ENCODE data around the gene ZBTB7C.

The ZBTB7C gene

DNA sequence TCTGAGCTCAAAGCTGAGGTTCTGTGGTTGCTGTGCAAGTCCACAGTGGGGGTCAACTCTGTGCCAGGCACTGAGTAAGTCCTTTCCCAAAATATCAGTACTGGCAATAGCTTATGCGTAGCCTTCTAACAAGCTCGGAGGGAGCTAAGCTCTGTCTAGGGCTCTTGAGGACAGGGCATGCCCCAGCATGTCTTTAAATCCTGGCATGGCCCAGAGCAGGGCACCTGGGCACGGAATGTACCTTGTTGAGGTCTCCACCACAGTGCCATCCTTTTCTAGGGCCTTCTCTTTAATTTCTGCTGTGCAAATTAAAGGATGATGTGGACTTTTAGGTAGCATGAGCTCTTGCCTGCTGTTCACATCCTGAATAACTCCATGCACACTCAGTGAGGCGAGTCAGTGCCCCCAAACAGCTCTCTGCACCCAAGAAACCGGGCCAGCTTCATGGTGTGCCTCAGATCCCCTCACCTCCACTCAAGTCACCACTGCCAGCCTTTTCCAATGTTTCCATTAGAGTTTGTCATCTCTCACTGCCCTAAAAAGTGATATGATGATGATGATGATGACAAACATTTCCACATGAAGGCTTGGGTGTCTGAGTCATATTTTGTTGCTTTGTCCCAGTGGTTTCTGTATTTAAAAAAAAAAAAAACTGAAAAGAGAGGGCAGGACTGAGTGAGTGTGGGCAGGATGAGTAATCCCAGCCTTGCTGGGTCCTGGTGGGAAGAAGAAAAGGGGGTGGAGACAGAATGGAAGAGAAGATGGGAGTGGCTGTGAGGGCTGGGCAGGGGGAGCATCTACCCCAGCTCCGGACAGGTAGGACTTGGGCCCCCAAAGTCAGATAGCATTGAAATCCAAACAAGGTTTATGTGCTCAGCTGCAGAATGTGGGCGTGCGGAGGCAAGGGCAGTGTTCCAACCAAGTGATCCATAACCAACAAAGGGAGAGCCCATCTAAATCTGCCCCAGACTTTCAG is 78.9 kb downstream of the ZBTB7C start:
- H3K4me3 ChIP-seq (ENCODE audit: low read depth in 1 of 2, low read length in 2 of 2) = no peak overlapping the region
- no peaks in the 10 kb centered on the region for H3K27me3 ChIP-seq (ENCODE audit: low read depth, low read length)
- H3K36me3 ChIP-seq (ENCODE audit: control insufficient read depth in 1 of 2, insufficient read depth in 2 of 2, low read length in 2 of 2) = no peaks in the 10 kb centered on the region
- no peak overlapping the region for H3K27ac ChIP-seq (ENCODE audit: low read length)
- no peaks in the 10 kb centered on the region for H3K9me3 ChIP-seq (ENCODE audit: control insufficient read depth in 1 of 2, low read length in 2 of 2)
- H3K4me1 ChIP-seq (ENCODE audit: control insufficient read depth in 1 of 2, insufficient read depth in 2 of 2, low read length in 2 of 2) = no peaks in the 10 kb centered on the region

DNA sequence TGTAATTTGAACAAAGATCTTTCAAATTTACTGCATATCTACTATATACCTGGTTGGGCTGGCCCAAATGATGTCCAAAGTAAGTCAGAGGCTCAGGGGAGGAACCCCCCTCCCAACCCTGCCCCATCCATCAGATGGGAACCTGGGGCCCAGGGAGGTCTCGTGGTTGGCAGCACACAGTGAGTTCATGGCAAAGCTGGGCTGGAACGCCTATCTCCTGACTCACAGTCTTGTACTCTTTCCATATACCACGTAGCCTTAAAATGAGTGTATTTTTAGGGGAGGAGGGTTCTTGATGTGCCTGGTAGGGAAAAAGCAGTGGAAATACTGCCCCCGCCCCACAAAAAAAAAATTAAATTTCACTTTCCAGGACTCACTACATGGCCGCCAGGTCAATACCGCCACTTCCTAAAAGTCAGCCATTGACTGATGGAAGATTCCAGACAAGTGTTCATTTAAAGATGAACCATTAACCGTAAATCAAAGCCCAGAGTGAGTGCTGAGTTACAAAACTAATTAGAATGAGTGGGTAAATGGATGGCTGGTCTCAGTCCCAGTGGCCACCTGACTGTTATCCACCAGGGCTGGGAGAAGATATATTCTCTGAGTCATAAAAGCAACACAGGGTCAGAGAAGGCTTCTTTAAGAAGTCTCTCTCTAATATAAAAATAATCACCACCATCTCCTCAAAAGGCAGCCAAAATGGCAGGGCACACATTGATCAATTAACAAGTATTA is 80.5 kb downstream of the ZBTB7C start:
- no peak overlapping the region for H3K4me3 ChIP-seq (ENCODE audit: low read depth in 1 of 2, low read length in 2 of 2)
- H3K27ac ChIP-seq (ENCODE audit: low read length) = no peak overlapping the region
- no peaks in the 10 kb centered on the region for H3K27me3 ChIP-seq (ENCODE audit: low read depth, low read length)
- H3K9me3 ChIP-seq (ENCODE audit: control insufficient read depth in 1 of 2, low read length in 2 of 2) = no peaks in the 10 kb centered on the region
- no peaks in the 10 kb centered on the region for H3K4me1 ChIP-seq (ENCODE audit: control insufficient read depth in 1 of 2, insufficient read depth in 2 of 2, low read length in 2 of 2)
- no peaks in the 10 kb centered on the region for H3K36me3 ChIP-seq (ENCODE audit: control insufficient read depth in 1 of 2, insufficient read depth in 2 of 2, low read length in 2 of 2)

DNA sequence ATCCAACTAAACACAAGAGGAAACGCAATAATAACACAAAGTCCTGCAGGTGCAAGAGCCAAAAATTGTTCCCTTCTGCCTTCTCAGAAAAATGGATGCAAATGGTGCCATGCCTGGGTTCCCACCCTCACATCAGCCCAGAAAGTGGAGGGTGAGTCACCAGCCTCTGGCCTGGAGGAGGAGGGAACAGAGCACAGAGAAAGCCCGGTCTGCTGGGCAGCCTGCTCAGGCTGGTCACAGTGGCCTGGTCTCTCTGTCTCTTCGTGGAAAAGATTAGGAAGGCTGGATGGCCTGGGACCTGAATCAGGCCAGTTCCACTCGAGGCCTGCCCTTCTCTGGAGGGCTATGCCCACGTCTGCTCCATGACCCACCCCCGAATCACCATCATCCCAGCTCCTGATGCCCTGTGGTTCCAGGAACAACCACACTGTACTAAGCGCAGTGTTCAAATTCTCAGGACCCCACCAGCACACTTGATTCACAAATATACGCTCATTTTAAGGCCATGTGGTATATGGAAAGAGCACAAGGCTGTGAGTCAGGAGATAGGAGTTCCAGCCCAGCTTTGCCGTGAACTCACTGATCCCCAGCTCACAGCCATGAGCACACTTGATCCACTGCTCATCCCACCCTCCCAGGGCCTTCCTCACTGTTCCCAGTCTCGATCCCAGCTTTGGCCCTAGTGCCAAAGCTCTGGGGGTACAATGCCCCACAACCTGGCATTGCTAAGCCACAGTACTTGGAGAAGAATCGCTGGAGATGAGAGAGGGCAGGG is 82.1 kb downstream of the ZBTB7C start:
- Histone ChIP-seq H3K4me1 (ENCODE audit: control insufficient read depth in 1 of 2, insufficient read depth in 2 of 2, low read length in 2 of 2) (no peaks in the 10 kb centered on the region), H3K4me3 (ENCODE audit: low read depth in 1 of 2, low read length in 2 of 2) (no peak overlapping the region), H3K36me3 (ENCODE audit: control insufficient read depth in 1 of 2, insufficient read depth in 2 of 2, low read length in 2 of 2) (no peaks in the 10 kb centered on the region), H3K27ac (ENCODE audit: low read length) (no peak overlapping the region), H3K9me3 (ENCODE audit: control insufficient read depth in 1 of 2, low read length in 2 of 2) (no peaks in the 10 kb centered on the region), H3K27me3 (ENCODE audit: low read depth, low read length) (no peaks in the 10 kb centered on the region)

DNA sequence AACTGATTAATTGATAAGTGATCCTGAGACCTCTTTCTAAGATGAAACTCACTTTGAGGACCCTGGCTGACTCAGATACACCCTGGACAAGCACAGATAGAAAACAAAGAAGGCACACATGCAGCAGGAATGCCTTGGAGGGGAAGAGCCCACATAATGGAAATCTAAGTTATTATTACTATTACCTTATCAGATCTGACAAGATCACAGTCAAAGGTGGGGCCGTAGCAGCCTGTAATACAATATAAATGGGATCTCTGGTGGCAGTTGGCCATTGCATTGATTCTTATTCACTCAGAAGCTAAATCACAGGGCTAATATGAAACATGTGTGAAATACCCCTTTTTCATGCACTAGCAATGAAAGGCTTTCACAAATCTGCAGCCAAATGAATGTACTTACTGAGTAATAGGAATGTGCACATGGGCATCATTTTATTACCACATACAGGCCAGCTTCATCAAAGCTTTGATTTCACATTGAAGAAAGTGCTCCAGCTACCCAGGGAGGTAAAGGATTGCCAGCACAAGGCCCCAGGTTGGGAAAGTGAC is 84.0 kb downstream of the ZBTB7C start:
- Histone ChIP-seq H3K27me3 (ENCODE audit: low read depth, low read length) (no peaks in the 10 kb centered on the region), H3K4me1 (ENCODE audit: control insufficient read depth in 1 of 2, insufficient read depth in 2 of 2, low read length in 2 of 2) (no peaks in the 10 kb centered on the region), H3K9me3 (ENCODE audit: control insufficient read depth in 1 of 2, low read length in 2 of 2) (no peaks in the 10 kb centered on the region), H3K4me3 (ENCODE audit: low read depth in 1 of 2, low read length in 2 of 2) (no peak overlapping the region), H3K27ac (ENCODE audit: low read length) (no peak overlapping the region), H3K36me3 (ENCODE audit: control insufficient read depth in 1 of 2, insufficient read depth in 2 of 2, low read length in 2 of 2) (no peaks in the 10 kb centered on the region)

DNA sequence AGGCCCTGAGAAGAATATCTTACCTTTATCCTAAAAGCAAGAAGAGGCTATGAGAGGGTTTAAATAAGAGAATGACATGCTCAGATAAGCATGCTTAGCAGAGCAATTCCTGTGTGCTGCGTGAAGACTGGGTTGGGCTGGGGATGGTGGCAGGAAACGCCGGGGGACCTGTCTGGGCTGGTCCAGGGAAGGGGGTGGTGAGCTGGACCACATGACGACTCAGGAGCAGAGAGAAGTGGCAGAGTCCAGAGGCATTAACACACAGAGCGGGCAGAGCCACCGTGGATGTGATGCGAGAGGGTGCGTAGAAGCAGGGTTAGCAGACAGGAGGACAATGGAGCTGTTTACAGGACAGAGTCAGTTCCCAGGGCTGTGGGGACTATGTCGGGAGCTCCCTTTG is 84.5 kb downstream of the ZBTB7C start:
- no peaks in the 10 kb centered on the region for H3K4me1 ChIP-seq (ENCODE audit: control insufficient read depth in 1 of 2, insufficient read depth in 2 of 2, low read length in 2 of 2)
- no peaks in the 10 kb centered on the region for H3K36me3 ChIP-seq (ENCODE audit: control insufficient read depth in 1 of 2, insufficient read depth in 2 of 2, low read length in 2 of 2)
- no peak overlapping the region for H3K4me3 ChIP-seq (ENCODE audit: low read depth in 1 of 2, low read length in 2 of 2)
- H3K27ac ChIP-seq (ENCODE audit: low read length) = no peak overlapping the region
- H3K27me3 ChIP-seq (ENCODE audit: low read depth, low read length) = no peaks in the 10 kb centered on the region
- no peaks in the 10 kb centered on the region for H3K9me3 ChIP-seq (ENCODE audit: control insufficient read depth in 1 of 2, low read length in 2 of 2)

DNA sequence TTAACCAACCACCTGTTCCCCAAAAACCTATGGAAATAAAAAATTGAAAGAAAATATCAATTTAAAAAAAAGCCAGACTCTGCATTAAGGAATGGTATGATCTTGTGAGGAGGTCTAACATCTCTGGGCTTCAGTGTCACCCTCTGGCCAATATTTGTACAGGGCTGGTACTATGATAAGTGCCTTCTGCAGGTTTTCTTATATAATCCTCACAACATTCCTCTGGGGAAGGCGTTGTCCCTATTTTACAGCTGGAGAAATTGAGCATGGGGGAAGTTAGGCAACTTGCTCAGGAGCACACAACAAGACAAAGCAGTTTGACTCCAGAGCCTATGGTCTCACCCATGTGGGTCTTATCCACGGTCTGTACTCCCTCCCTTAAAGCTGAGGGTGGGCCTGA is 86.0 kb downstream of the ZBTB7C start:
- no peak overlapping the region for H3K27ac ChIP-seq (ENCODE audit: low read length)
- H3K4me1 ChIP-seq (ENCODE audit: control insufficient read depth in 1 of 2, insufficient read depth in 2 of 2, low read length in 2 of 2) = no peaks in the 10 kb centered on the region
- no peak overlapping the region for H3K4me3 ChIP-seq (ENCODE audit: low read depth in 1 of 2, low read length in 2 of 2)

DNA sequence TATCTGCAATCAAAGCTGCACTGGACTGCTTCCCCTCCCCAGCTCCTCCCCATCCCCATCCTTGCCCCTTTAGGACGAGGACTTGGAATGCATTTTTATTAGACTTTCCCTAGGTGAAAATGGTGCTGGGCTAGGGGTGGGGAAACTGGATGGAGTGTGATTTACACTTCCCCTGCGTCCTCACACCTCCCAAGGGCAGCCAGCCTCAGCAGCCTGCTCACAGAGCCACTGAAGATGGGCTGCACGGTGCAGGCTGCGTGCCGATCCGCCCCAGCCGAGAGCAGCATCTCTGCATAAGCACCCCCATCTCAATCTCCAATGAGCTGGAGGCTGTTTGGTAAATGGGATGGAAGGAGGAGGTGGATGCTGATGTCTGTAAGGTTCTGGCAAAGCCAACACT is 87.6 kb downstream of the ZBTB7C start:
- H3K4me1 ChIP-seq (ENCODE audit: control insufficient read depth in 1 of 2, insufficient read depth in 2 of 2, low read length in 2 of 2) = no peaks in the 10 kb centered on the region
- no peak overlapping the region for H3K27ac ChIP-seq (ENCODE audit: low read length)
- no peak overlapping the region for H3K4me3 ChIP-seq (ENCODE audit: low read depth in 1 of 2, low read length in 2 of 2)
- H3K36me3 ChIP-seq (ENCODE audit: control insufficient read depth in 1 of 2, insufficient read depth in 2 of 2, low read length in 2 of 2) = no peaks in the 10 kb centered on the region
- no peaks in the 10 kb centered on the region for H3K9me3 ChIP-seq (ENCODE audit: control insufficient read depth in 1 of 2, low read length in 2 of 2)
- no peaks in the 10 kb centered on the region for H3K27me3 ChIP-seq (ENCODE audit: low read depth, low read length)

More for the DNA sequence above, 86.0 kb downstream of the ZBTB7C start:
- no peaks in the 10 kb centered on the region for H3K9me3 ChIP-seq (ENCODE audit: control insufficient read depth in 1 of 2, low read length in 2 of 2)
- no peaks in the 10 kb centered on the region for H3K27me3 ChIP-seq (ENCODE audit: low read depth, low read length)
- no peaks in the 10 kb centered on the region for H3K36me3 ChIP-seq (ENCODE audit: control insufficient read depth in 1 of 2, insufficient read depth in 2 of 2, low read length in 2 of 2)

DNA sequence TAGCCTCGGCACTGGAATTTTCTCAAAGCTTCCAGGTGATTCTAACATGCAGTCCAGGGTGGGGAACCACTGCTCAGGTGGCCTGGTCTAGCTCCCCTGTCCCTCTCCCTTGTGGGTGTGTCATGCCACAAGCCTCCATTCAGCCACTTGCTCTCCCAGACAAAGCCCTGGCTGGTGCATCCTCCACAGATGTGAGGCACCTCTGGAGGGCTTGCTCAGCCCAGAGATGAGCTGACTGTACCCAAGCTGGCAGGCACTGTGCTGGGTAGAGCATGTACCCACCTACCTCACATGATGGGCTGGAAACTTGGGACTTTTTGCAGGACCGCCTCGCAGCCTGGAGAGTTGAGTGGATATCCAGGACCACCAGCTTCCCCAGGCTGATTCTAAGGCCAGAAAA is 88.1 kb downstream of the ZBTB7C start:
- Histone ChIP-seq H3K4me1 (ENCODE audit: control insufficient read depth in 1 of 2, insufficient read depth in 2 of 2, low read length in 2 of 2) (no peaks in the 10 kb centered on the region), H3K36me3 (ENCODE audit: control insufficient read depth in 1 of 2, insufficient read depth in 2 of 2, low read length in 2 of 2) (no peaks in the 10 kb centered on the region), H3K27ac (ENCODE audit: low read length) (no peak overlapping the region), H3K4me3 (ENCODE audit: low read depth in 1 of 2, low read length in 2 of 2) (no peak overlapping the region), H3K9me3 (ENCODE audit: control insufficient read depth in 1 of 2, low read length in 2 of 2) (no peaks in the 10 kb centered on the region), H3K27me3 (ENCODE audit: low read depth, low read length) (no peaks in the 10 kb centered on the region)

DNA sequence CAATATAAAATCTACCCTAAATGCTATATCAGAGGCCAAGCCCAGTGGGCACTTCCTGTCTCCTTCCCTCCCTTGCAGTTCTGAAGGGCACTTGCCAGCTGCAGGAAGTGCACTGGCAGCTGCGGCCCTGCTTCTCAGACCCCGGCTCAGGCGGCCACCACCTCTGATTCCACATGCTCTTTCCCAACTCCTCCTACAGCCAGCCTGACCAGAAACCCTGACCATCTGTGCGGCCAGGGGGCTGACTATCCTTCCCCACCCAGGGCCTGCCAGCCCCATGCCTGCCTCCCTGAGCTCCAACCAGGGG is 88.6 kb downstream of the ZBTB7C start:
- Histone ChIP-seq H3K27me3 (ENCODE audit: low read depth, low read length) (no peaks in the 10 kb centered on the region), H3K4me1 (ENCODE audit: control insufficient read depth in 1 of 2, insufficient read depth in 2 of 2, low read length in 2 of 2) (no peaks in the 10 kb centered on the region), H3K9me3 (ENCODE audit: control insufficient read depth in 1 of 2, low read length in 2 of 2) (no peaks in the 10 kb centered on the region), H3K36me3 (ENCODE audit: control insufficient read depth in 1 of 2, insufficient read depth in 2 of 2, low read length in 2 of 2) (no peaks in the 10 kb centered on the region), H3K27ac (ENCODE audit: low read length) (no peak overlapping the region), H3K4me3 (ENCODE audit: low read depth in 1 of 2, low read length in 2 of 2) (no peak overlapping the region)

DNA sequence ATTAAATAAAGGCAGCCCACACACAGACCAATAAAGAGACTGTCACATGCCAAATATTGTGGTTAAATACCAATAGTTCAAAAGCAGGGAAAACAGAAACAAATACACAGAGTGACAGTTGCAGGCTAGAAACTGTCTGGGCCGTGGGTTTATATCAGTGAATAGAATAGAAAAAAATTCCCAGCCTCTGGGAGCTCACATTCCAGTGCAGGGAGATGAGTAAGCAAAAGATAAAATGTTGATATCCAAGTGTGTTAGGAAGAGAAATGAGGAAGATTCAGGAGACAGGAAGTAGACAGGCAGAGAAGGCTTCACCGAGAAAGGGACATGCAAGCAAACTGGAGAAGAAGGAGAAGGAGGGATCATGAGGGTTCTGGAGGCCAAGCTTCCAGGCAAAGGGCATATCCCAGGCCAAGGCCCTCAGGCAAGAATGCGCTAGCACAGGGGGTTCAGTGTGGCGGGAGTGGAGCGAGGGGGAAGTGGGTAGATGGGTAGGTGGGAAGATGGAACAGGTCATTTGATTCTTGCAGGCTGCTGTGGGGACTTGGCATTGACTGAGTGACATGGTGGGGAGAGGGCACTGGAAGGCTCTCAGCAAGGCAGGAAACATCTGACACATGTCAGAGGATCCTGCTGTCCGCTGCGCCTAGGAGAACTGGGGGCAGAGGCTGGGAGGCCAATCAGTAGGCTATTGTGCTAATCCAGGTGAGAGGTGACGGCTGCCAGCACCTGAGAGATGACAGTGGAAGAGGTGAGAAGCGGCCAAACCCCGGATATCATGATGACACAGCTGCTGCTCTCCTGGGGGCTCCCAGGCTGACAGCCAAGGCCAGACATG is 89.2 kb downstream of the ZBTB7C start:
- Histone ChIP-seq H3K27me3 (ENCODE audit: low read depth, low read length) (no peaks in the 10 kb centered on the region), H3K27ac (ENCODE audit: low read length) (no peak overlapping the region), H3K4me3 (ENCODE audit: low read depth in 1 of 2, low read length in 2 of 2) (no peak overlapping the region), H3K36me3 (ENCODE audit: control insufficient read depth in 1 of 2, insufficient read depth in 2 of 2, low read length in 2 of 2) (no peaks in the 10 kb centered on the region), H3K9me3 (ENCODE audit: control insufficient read depth in 1 of 2, low read length in 2 of 2) (no peaks in the 10 kb centered on the region), H3K4me1 (ENCODE audit: control insufficient read depth in 1 of 2, insufficient read depth in 2 of 2, low read length in 2 of 2) (no peaks in the 10 kb centered on the region)
